ENCODE measurements around the gene ASIC1. TPM values are rescaled to one million over a fixed set of nuclear protein-coding genes. Genes with fewer than 3 reads are reported as not detected.
A peak's percentile ranks its signal among the peaks of the same experiment; 100 is the strongest.
"Not testable (repeated sequence)": the region's sequence is repeated elsewhere in the genome, so short reads cannot be mapped to it uniquely, and the experiment has no call there.

The ASIC1 gene
- total RNA-seq, 2 donors from 2014 or later, result 0.24 to 1.4 TPM

- no peaks in the 10 kb centered on the region for H3K27me3 ChIP-seq
- peak overlapping the region; percentile 72 to 84 for H3K4me3 ChIP-seq
- TF ChIP-seq CTCF (IDR thresholded peaks at IDR 0.05), result no peak
- peak overlapping the region; percentile 61 to 79 for H3K27ac ChIP-seq
- H3K4me1 ChIP-seq, result peaks cover 0 to 11% of the 10 kb centered on the region in 2 donors
- DNase-seq (ENCODE audit: low spot score), result no peak
- no peaks in the 10 kb centered on the region for H3K9me3 ChIP-seq
- no peaks in the 10 kb centered on the region for H3K36me3 ChIP-seq
These were observed 32.6 kb upstream of the ASIC1 start for GRCh38 chr12:50024805-50025186.

GRCh38 chr12:50025187-50026059 lies 32.0 kb upstream of the ASIC1 start, which contains the start of gene RACGAP1:
TSS of gene RACGAP1 (minus strand) at chr12:50025494. CDS start at chr12:50016715, 8,779 bp downstream.
- no peaks in the 10 kb centered on the region for H3K9me3 ChIP-seq
- peak within 1 kb of the TSS; percentile 72 to 84 for H3K4me3 ChIP-seq
- peak; percentile 97 for DNase-seq (ENCODE audit: low spot score)
- peaks cover 0 to 11% of the 10 kb centered on the region in 2 donors for H3K4me1 ChIP-seq
- TF ChIP-seq CTCF (IDR thresholded peaks at IDR 0.05), result no peak
- peak within 1 kb of the TSS; percentile 61 to 79 for H3K27ac ChIP-seq
- H3K27me3 ChIP-seq, result no peaks in the 10 kb centered on the region
- no peaks in the 10 kb centered on the region for H3K36me3 ChIP-seq

- H3K27me3 ChIP-seq, result no peaks in the 10 kb centered on the region
These were observed 30.7 kb upstream of the ASIC1 start for GRCh38 chr12:50026691-50027090.

GRCh38 chr12:50030449-50030848 lies 26.9 kb upstream of the ASIC1 start:
- H3K27me3 ChIP-seq, result not testable (repeated sequence)

More at GRCh38 chr12:50026691-50027090, 30.7 kb upstream of the ASIC1 start:
- Histone ChIP-seq H3K9me3 (no peaks in the 10 kb centered on the region), H3K4me3 (no peak overlapping the region), H3K36me3 (no peaks in the 10 kb centered on the region), H3K4me1 (peaks cover 0 to 11% of the 10 kb centered on the region in 2 donors), H3K27ac (no peak overlapping the region)
- TF ChIP-seq CTCF (IDR thresholded peaks at IDR 0.05), result no peak
- DNase-seq (ENCODE audit: low spot score), result no peak

GRCh38 chr12:50032515-50032853 lies 24.9 kb upstream of the ASIC1 start:
- no peaks in the 10 kb centered on the region for H3K36me3 ChIP-seq
- no peaks in the 10 kb centered on the region for H3K9me3 ChIP-seq
- peak overlapping the region; percentile 17 to 37 for H3K4me3 ChIP-seq
- peak; percentile 28 for DNase-seq (ENCODE audit: low spot score)
- no peaks in the 10 kb centered on the region for H3K4me1 ChIP-seq
- no peak for TF ChIP-seq CTCF (IDR thresholded peaks at IDR 0.05)
- peak overlapping the region in 1 of 2 donors; percentile 31 for H3K27ac ChIP-seq
- peaks cover 0 to 6% of the 10 kb centered on the region in 2 donors for H3K27me3 ChIP-seq

More at GRCh38 chr12:50030449-50030848, 26.9 kb upstream of the ASIC1 start:
- not testable (repeated sequence) for H3K4me1 ChIP-seq, H3K36me3 ChIP-seq, H3K4me3 ChIP-seq, H3K9me3 ChIP-seq, H3K27ac ChIP-seq
- peak; percentile 9 for DNase-seq (ENCODE audit: low spot score)

GRCh38 chr12:50032854-50033581 lies 24.4 kb upstream of the ASIC1 start:
- no peak for TF ChIP-seq CTCF (IDR thresholded peaks at IDR 0.05)
- no peak for DNase-seq (ENCODE audit: low spot score)
- Histone ChIP-seq H3K9me3 (no peaks in the 10 kb centered on the region), H3K4me3 (peak overlapping the region; percentile 17 to 37), H3K36me3 (no peaks in the 10 kb centered on the region), H3K27ac (peak overlapping the region in 1 of 2 donors; percentile 31), H3K4me1 (no peaks in the 10 kb centered on the region), H3K27me3 (peaks cover 0 to 6% of the 10 kb centered on the region in 2 donors)
